CD4-positive, alpha-beta memory T cell (primary cell): ENCODE data around the gene SOX5. TPM values are rescaled to one million over a fixed set of nuclear protein-coding genes. Genes with fewer than 3 reads are reported as not detected.

Experiments
- CTCF ChIA-PET: fragments of 350-600 bp; sonication (Branson Sonifier 250); formaldehyde crosslinking; loops from one replicate; lab custom pipeline; 2021; ENCODE audit warnings: inconsistent platforms; ENCODE audit not compliant: partially characterized antibody; lab: Charles Lee
- POLR2A ChIA-PET: fragments of 350-600 bp; sonication (Branson Sonifier 250); formaldehyde crosslinking; loops from one replicate; lab custom pipeline; 2021; ENCODE audit not compliant: partially characterized antibody; lab: Charles Lee
- DNase-seq, 5 donors: peaks; one replicate each; pipeline versions ENCODE4 v3.0.0 to v3.0.0-alpha.2; 2020 to 2022; ENCODE audit warnings: mixed read lengths in 1 of 5
- H3K27ac ChIP-seq: one replicate; pipeline ENCODE4 v1.7.0; 2013; ENCODE audit warnings: low read depth, low read length
- H3K27me3 ChIP-seq: 2 replicates; pipeline ENCODE4 v1.7.0; 2013; ENCODE audit warnings: mild to moderate bottlenecking, low read length, moderate library complexity; ENCODE audit not compliant: insufficient read depth
- H3K36me3 ChIP-seq: 2 replicates; pipeline ENCODE4 v1.7.0; 2013; ENCODE audit warnings: mild to moderate bottlenecking, low read length, moderate library complexity; ENCODE audit not compliant: insufficient read depth
- H3K4me1 ChIP-seq: 2 replicates; pipeline ENCODE4 v1.7.0; 2013; ENCODE audit warnings: mild to moderate bottlenecking, low read length, moderate library complexity; ENCODE audit not compliant: insufficient read depth
- H3K4me3 ChIP-seq, 2 donors: one replicate each; pipeline ENCODE4 v1.7.0; 2013; ENCODE audit warnings: low read length in 2 of 2, mild to moderate bottlenecking in 1 of 2
- H3K9me3 ChIP-seq, 2 donors: one replicate each; pipeline ENCODE4 v1.7.0; 2013; ENCODE audit warnings: low read length in 2 of 2, control low read depth in 1 of 2; ENCODE audit not compliant: control insufficient read depth in 1 of 2
- H3K27ac Mint-ChIP-seq, 7 donors: one replicate each; pipeline ENCODE4 v1.8.0; 2020 to 2021; ENCODE audit warnings: mixed read lengths in 7 of 7, mild to moderate bottlenecking in 6 of 7, inconsistent platforms in 3 of 7, moderate library complexity in 3 of 7
- H3K27me3 Mint-ChIP-seq, 2 donors: one replicate each; pipeline ENCODE4 v1.8.0; 2020 to 2021; ENCODE audit warnings: mixed read lengths in 2 of 2
- H3K36me3 Mint-ChIP-seq, 2 donors: one replicate each; pipeline ENCODE4 v1.8.0; 2020 to 2021; ENCODE audit warnings: mixed read lengths in 2 of 2, inconsistent platforms in 1 of 2, mild to moderate bottlenecking in 1 of 2
- H3K4me1 Mint-ChIP-seq, 4 donors: one replicate each; pipeline ENCODE4 v1.8.0; 2020 to 2021; ENCODE audit warnings: mixed read lengths in 4 of 4, mild to moderate bottlenecking in 1 of 4
- H3K4me3 Mint-ChIP-seq, 8 donors: one replicate each; pipeline ENCODE4 v1.8.0; 2020 to 2021; ENCODE audit warnings: mixed read lengths in 8 of 8, mild to moderate bottlenecking in 7 of 8, moderate library complexity in 6 of 8, inconsistent platforms in 3 of 8
- H3K9me3 Mint-ChIP-seq, 8 donors: one replicate each; pipeline ENCODE4 v1.8.0; 2020 to 2021; ENCODE audit warnings: mixed read lengths in 8 of 8, mild to moderate bottlenecking in 5 of 8, inconsistent platforms in 3 of 8, moderate library complexity in 1 of 8
- intact Hi-C: fragments of 100-400 bp; cut with micrococcal nuclease; formaldehyde crosslinking; loops from one replicate; pipeline ENCODE4 v1.15.1; 2023
- polyA plus RNA-seq, 2 donors: library from polyadenylated mRNA; unstranded; fragments of 300-500 nt; fragmentation: Illumina TruSeq; gene quantifications; one replicate each; pipeline ENCODE4 v1.2.3, GENCODE V29; 2021
- total RNA-seq, 2 experiments: library from RNA; stranded (reverse); gene quantifications; one replicate each; pipeline ENCODE4 v1.2.3, GENCODE V29; 2021

Gene SOX5
- total and polyA plus RNA-seq, 4 experiments from 2014 or later: 0.29 TPM; not detected in 3

DNA sequence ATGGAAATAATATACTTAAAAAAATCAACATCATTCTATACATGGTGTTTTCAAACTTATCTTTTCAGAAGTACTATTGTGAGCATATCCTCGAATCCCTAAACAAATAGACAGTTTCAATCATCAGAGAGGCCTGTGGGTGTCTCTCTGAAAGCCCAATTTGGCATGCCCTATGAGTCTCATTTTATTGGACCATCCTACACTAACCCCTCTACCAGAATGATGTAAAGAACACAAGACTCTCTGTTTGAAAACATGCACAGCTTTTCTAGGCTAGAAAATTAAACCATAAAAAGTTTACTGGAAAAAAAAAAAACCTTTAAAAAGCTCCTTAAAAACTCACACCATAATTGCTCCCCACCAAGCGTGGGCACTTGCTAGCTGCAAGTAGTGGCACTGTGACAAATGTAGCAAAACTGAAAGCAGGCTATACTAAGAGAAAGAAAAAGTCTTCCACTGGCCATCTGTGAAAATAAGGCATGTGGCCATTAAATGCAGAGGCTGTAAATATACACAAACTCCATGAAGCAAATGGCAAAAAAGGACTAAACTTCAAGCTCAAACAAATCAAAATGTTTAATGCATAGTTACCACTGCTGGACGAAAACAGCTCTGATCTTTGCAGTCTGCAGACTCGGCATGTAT lies 394.2 kb downstream of the SOX5 start:
- no peak overlapping the region for H3K27ac Mint-ChIP-seq
- Histone ChIP-seq H3K4me3 (no peak overlapping the region), H3K36me3 (no peaks in the 10 kb centered on the region), H3K27ac (no peak overlapping the region), H3K27me3 (no peaks in the 10 kb centered on the region), H3K9me3 (no peaks in the 10 kb centered on the region), H3K4me1 (no peaks in the 10 kb centered on the region)
- no peak overlapping the region for H3K4me3 Mint-ChIP-seq
- intact Hi-C loops: no loop called here
- POLR2A ChIA-PET: no interaction called here
- no peaks in the 10 kb centered on the region for H3K4me1 Mint-ChIP-seq
- H3K27me3 Mint-ChIP-seq: no peaks in the 10 kb centered on the region
- H3K36me3 Mint-ChIP-seq: no peaks in the 10 kb centered on the region
- DNase-seq: no peak
- CTCF ChIA-PET: no interaction called here
- H3K9me3 Mint-ChIP-seq: peaks cover 0 to 11% (median 0%) of the 10 kb centered on the region in 8 donors

DNA sequence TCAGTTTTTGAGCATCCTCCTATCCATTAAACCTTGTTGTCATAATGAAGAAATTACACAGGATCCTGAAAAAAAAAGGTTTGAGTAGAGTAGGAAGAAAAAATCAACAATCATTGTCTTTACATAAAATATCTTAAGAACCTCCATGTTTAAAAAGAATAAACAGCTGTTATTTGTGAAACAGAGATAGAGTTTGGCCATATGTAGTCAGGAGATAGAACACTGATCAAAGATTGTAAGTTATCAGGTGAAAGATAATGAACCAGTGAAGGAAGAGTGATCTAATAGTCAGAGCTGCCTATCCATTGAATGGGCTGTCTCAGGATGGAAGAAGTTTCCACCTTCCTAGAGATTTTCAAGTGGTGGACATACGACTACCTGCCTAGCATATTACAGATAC lies 397.1 kb downstream of the SOX5 start:
- ChIA-PET CTCF (no interaction called here), POLR2A (no interaction called here)
- Mint-ChIP-seq H3K4me1 (no peaks in the 10 kb centered on the region), H3K36me3 (no peaks in the 10 kb centered on the region), H3K27ac (no peak overlapping the region), H3K27me3 (no peaks in the 10 kb centered on the region), H3K4me3 (no peak overlapping the region), H3K9me3 (peaks cover 0 to 4% (median 0%) of the 10 kb centered on the region in 8 donors)
- no peak overlapping the region for H3K27ac ChIP-seq
- no peak for DNase-seq
- no peaks in the 10 kb centered on the region for H3K36me3 ChIP-seq
- no peaks in the 10 kb centered on the region for H3K9me3 ChIP-seq
- no peak overlapping the region for H3K4me3 ChIP-seq
- no peaks in the 10 kb centered on the region for H3K27me3 ChIP-seq
- H3K4me1 ChIP-seq: no peaks in the 10 kb centered on the region
- intact Hi-C loops: no loop called here

DNA sequence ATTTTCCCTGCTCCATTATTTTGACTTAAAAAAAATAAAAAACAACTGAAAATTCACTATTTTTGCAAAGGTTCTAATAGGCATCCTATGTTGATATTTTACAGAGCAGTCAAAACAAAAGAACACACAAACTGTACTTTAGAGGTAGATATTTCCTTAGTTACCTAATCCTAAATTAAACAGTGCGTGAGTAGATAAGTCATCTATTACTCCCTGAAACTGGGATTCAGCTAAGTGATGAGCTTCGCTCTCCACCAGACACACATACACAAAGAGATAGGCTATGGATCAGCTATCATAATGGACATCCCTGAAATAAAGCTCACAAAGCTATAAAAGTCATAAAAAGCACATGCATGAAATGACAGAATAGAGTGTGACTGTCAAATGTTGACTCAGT lies 398.7 kb downstream of the SOX5 start:
- Mint-ChIP-seq H3K27ac (no peak overlapping the region), H3K4me3 (no peak overlapping the region), H3K36me3 (no peaks in the 10 kb centered on the region), H3K4me1 (no peaks in the 10 kb centered on the region), H3K9me3 (peaks cover 0 to 4% (median 0%) of the 10 kb centered on the region in 8 donors), H3K27me3 (no peaks in the 10 kb centered on the region)
- CTCF ChIA-PET: no interaction called here
- POLR2A ChIA-PET: no interaction called here
- Histone ChIP-seq H3K36me3 (no peaks in the 10 kb centered on the region), H3K9me3 (no peaks in the 10 kb centered on the region), H3K4me1 (no peaks in the 10 kb centered on the region), H3K27ac (no peak overlapping the region), H3K4me3 (no peak overlapping the region), H3K27me3 (no peaks in the 10 kb centered on the region)
- no peak for DNase-seq
- intact Hi-C loops: no loop called here

DNA sequence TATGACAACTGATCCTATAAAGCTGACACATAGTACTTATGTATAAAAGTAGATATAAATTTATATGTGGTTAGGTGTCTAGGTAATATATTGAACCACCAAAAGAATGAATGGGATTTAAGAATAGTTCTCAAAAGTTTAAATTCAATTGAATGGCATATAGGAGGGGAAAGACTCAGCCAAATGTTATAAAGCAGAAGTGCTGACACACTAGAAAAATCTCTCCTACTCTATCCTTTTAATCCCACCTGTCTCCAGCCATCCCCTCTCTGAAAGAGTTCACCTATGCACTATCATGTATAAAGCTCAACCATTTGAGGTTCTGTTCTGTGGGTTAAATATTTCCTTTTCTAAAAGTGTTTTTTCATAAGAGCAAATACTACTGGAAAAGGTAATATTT lies 400.7 kb downstream of the SOX5 start:
- Mint-ChIP-seq H3K4me1 (no peaks in the 10 kb centered on the region), H3K4me3 (no peak overlapping the region), H3K36me3 (no peaks in the 10 kb centered on the region), H3K27me3 (no peaks in the 10 kb centered on the region), H3K9me3 (peaks cover 0 to 2% (median 0%) of the 10 kb centered on the region in 8 donors), H3K27ac (no peak overlapping the region)
- no peak overlapping the region for H3K27ac ChIP-seq
- no peaks in the 10 kb centered on the region for H3K36me3 ChIP-seq
- intact Hi-C loops: no loop called here
- H3K4me3 ChIP-seq: no peak overlapping the region
- no peak for DNase-seq
- no peaks in the 10 kb centered on the region for H3K9me3 ChIP-seq
- CTCF ChIA-PET: no interaction called here
- no peaks in the 10 kb centered on the region for H3K4me1 ChIP-seq
- no peaks in the 10 kb centered on the region for H3K27me3 ChIP-seq
- POLR2A ChIA-PET: no interaction called here

DNA sequence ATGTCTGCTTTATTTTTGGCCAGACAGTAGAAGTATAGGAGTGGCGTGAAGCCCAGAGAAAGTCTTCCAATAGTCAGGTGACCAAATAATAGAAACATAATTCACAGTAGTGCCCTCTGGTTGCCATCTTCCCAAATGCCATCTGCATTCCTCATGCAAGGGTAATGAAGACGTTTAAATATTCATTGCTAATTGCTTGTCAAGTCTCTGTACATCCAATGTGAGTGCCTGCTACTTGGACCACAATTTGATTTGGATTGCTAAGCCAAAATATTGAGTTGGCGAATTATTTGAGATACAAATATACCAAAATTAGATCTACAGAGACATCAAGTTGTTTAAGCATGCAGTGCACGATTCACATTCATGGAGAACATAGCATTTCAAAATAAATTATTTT lies 402.7 kb downstream of the SOX5 start:
- Histone ChIP-seq H3K36me3 (no peaks in the 10 kb centered on the region), H3K4me3 (no peak overlapping the region), H3K4me1 (no peaks in the 10 kb centered on the region), H3K27me3 (no peaks in the 10 kb centered on the region), H3K27ac (no peak overlapping the region), H3K9me3 (no peaks in the 10 kb centered on the region)
- H3K4me3 Mint-ChIP-seq: no peak overlapping the region
- DNase-seq: no peak
- intact Hi-C loops: no loop called here
- H3K9me3 Mint-ChIP-seq: peaks cover 0 to 2% (median 0%) of the 10 kb centered on the region in 8 donors
- CTCF ChIA-PET: no interaction called here
- POLR2A ChIA-PET: no interaction called here
- H3K27ac Mint-ChIP-seq: no peak overlapping the region
- H3K36me3 Mint-ChIP-seq: no peaks in the 10 kb centered on the region
- no peaks in the 10 kb centered on the region for H3K27me3 Mint-ChIP-seq
- H3K4me1 Mint-ChIP-seq: no peaks in the 10 kb centered on the region

DNA sequence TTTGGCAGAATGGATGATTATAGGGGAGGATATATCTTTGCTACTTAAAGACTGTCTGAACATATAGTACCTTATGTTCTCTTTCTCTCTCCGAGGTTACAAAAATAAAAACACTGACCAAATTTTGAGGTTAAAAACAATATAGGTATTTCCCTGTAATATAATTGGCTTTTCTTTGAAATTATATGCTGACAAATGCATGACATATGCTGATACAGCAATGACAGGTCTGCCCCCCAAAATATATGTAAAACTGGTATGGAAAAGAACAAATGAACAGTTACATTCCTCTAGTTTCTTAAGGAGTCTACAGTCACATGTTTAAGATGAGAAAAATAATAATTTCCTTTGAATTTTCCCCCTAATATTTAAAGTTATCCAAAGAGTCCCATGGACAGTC lies 405.7 kb downstream of the SOX5 start:
- no peak overlapping the region for H3K4me3 ChIP-seq
- H3K4me3 Mint-ChIP-seq: no peak overlapping the region
- intact Hi-C loops: no loop called here
- no peaks in the 10 kb centered on the region for H3K4me1 ChIP-seq
- H3K36me3 Mint-ChIP-seq: no peaks in the 10 kb centered on the region
- no peaks in the 10 kb centered on the region for H3K4me1 Mint-ChIP-seq
- H3K27ac Mint-ChIP-seq: no peak overlapping the region
- H3K9me3 Mint-ChIP-seq: peaks cover 0 to 2% (median 0%) of the 10 kb centered on the region in 8 donors
- H3K9me3 ChIP-seq: no peaks in the 10 kb centered on the region
- no peak for DNase-seq
- ChIA-PET POLR2A (no interaction called here), CTCF (no interaction called here)
- no peaks in the 10 kb centered on the region for H3K36me3 ChIP-seq
- H3K27me3 Mint-ChIP-seq: no peaks in the 10 kb centered on the region
- H3K27ac ChIP-seq: no peak overlapping the region
- no peaks in the 10 kb centered on the region for H3K27me3 ChIP-seq

DNA sequence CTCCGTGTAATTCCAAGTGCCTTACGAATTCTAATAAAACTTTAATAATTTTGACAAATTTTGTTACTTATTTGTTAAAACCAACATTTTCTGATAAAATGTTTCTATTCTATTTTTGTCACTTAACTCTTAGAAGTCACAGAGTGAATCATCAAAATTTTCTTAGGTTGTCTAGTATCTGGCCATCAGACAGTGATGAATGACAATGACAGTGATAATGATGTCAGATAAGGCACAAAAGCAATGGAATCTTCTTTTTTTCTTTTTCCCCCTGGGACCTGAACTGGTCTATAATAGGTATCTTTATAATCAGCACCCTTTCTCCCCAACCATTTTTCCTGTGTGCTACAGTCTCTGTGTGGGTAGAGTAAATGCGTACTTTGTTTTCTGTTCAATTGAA lies 407.3 kb downstream of the SOX5 start:
- H3K4me1 Mint-ChIP-seq: no peaks in the 10 kb centered on the region
- CTCF ChIA-PET: no interaction called here
- H3K27me3 Mint-ChIP-seq: no peaks in the 10 kb centered on the region
- POLR2A ChIA-PET: no interaction called here
- H3K36me3 Mint-ChIP-seq: no peaks in the 10 kb centered on the region
- Histone ChIP-seq H3K9me3 (no peaks in the 10 kb centered on the region), H3K4me1 (no peaks in the 10 kb centered on the region), H3K36me3 (no peaks in the 10 kb centered on the region), H3K27ac (no peak overlapping the region), H3K4me3 (no peak overlapping the region), H3K27me3 (no peaks in the 10 kb centered on the region)
- peaks cover 0 to 3% (median 0%) of the 10 kb centered on the region in 8 donors for H3K9me3 Mint-ChIP-seq
- no peak for DNase-seq
- H3K27ac Mint-ChIP-seq: no peak overlapping the region
- H3K4me3 Mint-ChIP-seq: no peak overlapping the region
- intact Hi-C loops: no loop called here

DNA sequence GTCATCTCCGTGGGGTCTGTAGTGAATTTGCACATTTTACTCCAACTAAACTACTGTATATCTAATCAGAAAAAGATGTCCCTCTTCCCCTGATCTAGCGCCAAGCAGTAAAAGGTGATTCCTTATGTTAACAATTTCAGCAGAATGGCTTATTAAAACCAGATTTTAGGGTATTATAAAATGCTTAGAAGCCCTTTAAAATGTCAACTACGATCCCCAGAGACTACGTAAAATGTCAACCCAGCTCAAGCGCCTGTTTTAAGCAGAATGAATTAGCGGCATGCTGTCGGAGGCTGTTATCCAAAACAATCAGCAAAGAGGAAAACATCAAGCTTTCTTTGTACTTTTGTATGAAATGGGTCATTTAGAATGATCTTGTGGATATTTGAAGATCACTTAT lies 408.9 kb downstream of the SOX5 start:
- Mint-ChIP-seq H3K27me3 (no peaks in the 10 kb centered on the region), H3K4me3 (no peak overlapping the region), H3K9me3 (peaks cover 0 to 3% (median 0%) of the 10 kb centered on the region in 8 donors), H3K27ac (no peak overlapping the region), H3K36me3 (no peaks in the 10 kb centered on the region), H3K4me1 (no peaks in the 10 kb centered on the region)
- Histone ChIP-seq H3K27me3 (no peaks in the 10 kb centered on the region), H3K4me3 (no peak overlapping the region), H3K9me3 (no peaks in the 10 kb centered on the region), H3K36me3 (no peaks in the 10 kb centered on the region), H3K4me1 (no peaks in the 10 kb centered on the region), H3K27ac (no peak overlapping the region)
- POLR2A ChIA-PET: no interaction called here
- CTCF ChIA-PET: no interaction called here
- intact Hi-C loops: no loop called here
- DNase-seq: no peak
